Measurements from ENCODE around the gene FBXW9. TPM values are rescaled to one million over a fixed set of nuclear protein-coding genes. Genes with fewer than 3 reads are reported as not detected.
A peak's percentile ranks its signal among the peaks of the same experiment; 100 is the strongest.
"Not testable (repeated sequence)": the region's sequence is repeated elsewhere in the genome, so short reads cannot be mapped to it uniquely, and the experiment has no call there.

FBXW9 gene
- total and polyA plus RNA-seq, 10 donors, result 1.7 to 7.4 (median 4.3) TPM

DNA sequence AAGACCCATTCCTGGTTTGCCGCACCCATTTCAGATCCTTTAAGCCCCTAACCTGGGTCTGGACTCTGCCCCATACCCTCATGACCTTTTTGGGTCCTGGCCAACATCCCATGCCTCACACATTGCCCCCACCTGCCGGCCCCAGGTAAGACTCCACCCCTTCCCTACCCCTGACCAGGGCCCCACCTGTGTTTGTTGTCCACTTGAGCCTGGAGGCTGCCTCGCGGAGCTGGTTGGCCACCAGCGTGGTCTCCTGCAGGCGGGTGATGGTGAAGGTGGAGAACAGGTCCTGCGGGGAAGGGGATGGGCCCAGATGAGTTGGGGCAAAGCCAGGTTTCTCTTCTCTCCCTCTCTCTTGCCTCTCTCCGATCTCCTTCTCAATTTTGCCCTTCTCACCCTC lies 49.4 kb downstream of the FBXW9 start:
- DNase-seq, result no peak
- WGBS, 5 donors, result 81 to 89% (median 86%) methylated on average over 8 of the region's 8 CpGs
- peaks cover 0 to 81% (median 9%) of the 10 kb centered on the region in 6 donors for H3K36me3 ChIP-seq
- no peak for TF ChIP-seq POLR2A (IDR thresholded peaks at IDR 0.05)
- intact Hi-C loops (cut with DNase I; ENCODE audit: low total_unique reads), result no loop called here
- peak overlapping the region in 1 of 8 donors; percentile 13 for H3K27ac ChIP-seq
- H3K27me3 ChIP-seq (replicated peaks in 1 of 7), result no peaks in the 10 kb centered on the region
- H3K4me3 ChIP-seq, result no peak overlapping the region
- H3K4me1 ChIP-seq, result peaks cover 0 to 15% (median 9%) of the 10 kb centered on the region in 6 donors
- H3K9me3 ChIP-seq, result no peaks in the 10 kb centered on the region

DNA sequence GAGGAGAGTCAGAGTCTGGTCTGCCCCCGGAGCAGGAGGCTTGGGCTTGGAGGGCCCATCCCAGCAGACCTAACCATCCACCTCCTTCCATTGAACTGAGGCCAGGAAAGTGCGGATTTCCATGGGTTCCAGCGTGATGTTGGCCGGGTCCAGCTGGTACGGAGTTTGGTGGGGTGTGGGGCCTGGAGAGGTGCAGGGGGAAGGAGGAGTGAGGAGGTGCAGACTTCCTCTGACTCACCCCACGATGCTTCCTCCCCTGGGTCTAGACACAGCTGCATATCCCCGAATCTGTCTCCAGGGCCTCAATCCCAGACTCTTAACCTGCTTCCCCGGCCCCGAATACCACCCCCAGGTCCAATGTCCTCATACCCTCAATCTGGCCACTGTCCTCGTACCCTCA lies 49.9 kb downstream of the FBXW9 start:
- H3K27me3 ChIP-seq (replicated peaks in 1 of 7), result no peaks in the 10 kb centered on the region
- H3K4me3 ChIP-seq, result no peak overlapping the region
- DNase-seq, result no peak
- 76 to 87% (median 81%) methylated on average over 10 of the region's 10 CpGs for WGBS, 5 donors
- intact Hi-C loops (cut with DNase I; ENCODE audit: low total_unique reads), result no loop called here
- H3K27ac ChIP-seq, result peak overlapping the region in 2 of 8 donors; percentile 9 to 11
- H3K36me3 ChIP-seq, result peaks cover 0 to 76% (median 6%) of the 10 kb centered on the region in 6 donors
- TF ChIP-seq POLR2AphosphoS5 (IDR thresholded peaks at IDR 0.05) (no peak), POLR2A (IDR thresholded peaks at IDR 0.05) (no peak)
- TF ChIP-seq, protein P1, sequence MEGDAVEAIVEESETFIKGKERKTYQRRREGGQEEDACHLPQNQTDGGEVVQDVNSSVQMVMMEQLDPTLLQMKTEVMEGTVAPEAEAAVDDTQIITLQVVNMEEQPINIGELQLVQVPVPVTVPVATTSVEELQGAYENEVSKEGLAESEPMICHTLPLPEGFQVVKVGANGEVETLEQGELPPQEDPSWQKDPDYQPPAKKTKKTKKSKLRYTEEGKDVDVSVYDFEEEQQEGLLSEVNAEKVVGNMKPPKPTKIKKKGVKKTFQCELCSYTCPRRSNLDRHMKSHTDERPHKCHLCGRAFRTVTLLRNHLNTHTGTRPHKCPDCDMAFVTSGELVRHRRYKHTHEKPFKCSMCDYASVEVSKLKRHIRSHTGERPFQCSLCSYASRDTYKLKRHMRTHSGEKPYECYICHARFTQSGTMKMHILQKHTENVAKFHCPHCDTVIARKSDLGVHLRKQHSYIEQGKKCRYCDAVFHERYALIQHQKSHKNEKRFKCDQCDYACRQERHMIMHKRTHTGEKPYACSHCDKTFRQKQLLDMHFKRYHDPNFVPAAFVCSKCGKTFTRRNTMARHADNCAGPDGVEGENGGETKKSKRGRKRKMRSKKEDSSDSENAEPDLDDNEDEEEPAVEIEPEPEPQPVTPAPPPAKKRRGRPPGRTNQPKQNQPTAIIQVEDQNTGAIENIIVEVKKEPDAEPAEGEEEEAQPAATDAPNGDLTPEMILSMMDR (IDR thresholded peaks at IDR 0.05 in 8 of 11, conservative IDR thresholded peaks at IDR 0.05 in 3 of 11), result no peak
- H3K4me1 ChIP-seq, result peaks cover 0 to 15% (median 9%) of the 10 kb centered on the region in 6 donors
- no peaks in the 10 kb centered on the region for H3K9me3 ChIP-seq

DNA sequence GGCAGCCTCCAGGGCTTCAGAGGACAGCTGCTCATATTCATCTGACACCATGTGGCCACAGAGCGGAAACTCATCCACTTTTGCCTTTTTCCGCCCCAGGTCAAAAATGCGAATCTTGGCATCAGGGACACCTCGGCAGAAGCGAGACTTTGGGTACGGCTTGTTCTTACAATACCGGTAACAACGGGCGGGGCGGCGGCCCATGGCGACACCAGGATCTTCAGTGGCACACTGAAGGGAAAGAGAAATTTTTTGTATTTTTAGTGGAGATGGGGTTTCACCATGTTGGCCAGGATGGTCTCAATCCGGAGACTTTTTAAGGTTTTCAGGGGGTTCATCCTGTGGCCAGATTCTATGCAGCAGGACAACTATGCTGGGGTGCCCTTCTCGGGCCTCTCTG lies 52.7 kb downstream of the FBXW9 start:
- H3K27me3 ChIP-seq (replicated peaks in 1 of 7); H3K9me3 ChIP-seq; intact Hi-C loops (cut with DNase I; ENCODE audit: low total_unique reads); H3K4me3 ChIP-seq; H3K27ac ChIP-seq; DNase-seq: not testable (repeated sequence)
- Histone ChIP-seq H3K4me1 (peaks cover 0 to 29% (median 17%) of the 10 kb centered on the region in 6 donors), H3K36me3 (peaks cover 0 to 51% (median 5%) of the 10 kb centered on the region in 6 donors)
- 93 to 100% (median 97%) methylated on average over 14 of the region's 14 CpGs for WGBS, 5 donors

DNA sequence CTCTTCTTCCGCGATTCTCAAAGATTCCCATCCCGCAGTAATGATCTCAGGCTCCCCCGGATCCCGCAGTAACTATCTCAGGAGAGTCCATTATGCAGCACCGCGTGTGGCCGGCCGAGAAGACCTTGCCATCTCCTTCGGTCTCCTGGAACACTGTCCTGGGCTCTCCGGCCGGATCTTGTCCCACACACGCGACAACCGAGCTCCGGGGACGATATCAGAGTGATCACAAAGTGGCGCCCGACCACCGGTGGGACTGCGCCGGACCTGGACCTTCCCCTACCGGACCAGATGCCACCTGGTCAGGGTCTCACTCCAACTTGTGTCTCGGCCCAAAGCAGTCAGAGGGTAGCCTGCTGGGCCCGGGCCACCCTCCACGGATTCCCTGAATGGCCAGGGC lies 53.9 kb downstream of the FBXW9 start:
- 92 to 97% (median 96%) methylated on average over 14 to 26 of the region's 26 CpGs for WGBS, 5 donors
- Histone ChIP-seq H3K9me3 (no peaks in the 10 kb centered on the region), H3K4me1 (peaks cover 0 to 17% (median 12%) of the 10 kb centered on the region in 6 donors), H3K27ac (no peak overlapping the region), H3K27me3 (replicated peaks in 1 of 7) (no peaks in the 10 kb centered on the region), H3K36me3 (peaks cover 0 to 48% (median 5%) of the 10 kb centered on the region in 6 donors), H3K4me3 (no peak overlapping the region)
- peak; percentile 69 for DNase-seq
- intact Hi-C loops (cut with DNase I; ENCODE audit: low total_unique reads), result no loop called here
- TF ChIP-seq POLR2A (IDR thresholded peaks at IDR 0.05) (no peak), POLR2AphosphoS5 (IDR thresholded peaks at IDR 0.05) (peak in 1 of 3 donors; percentile 38)
- TF ChIP-seq, protein P1 (IDR thresholded peaks at IDR 0.05 in 8 of 11, conservative IDR thresholded peaks at IDR 0.05 in 3 of 11), result no peak

DNA sequence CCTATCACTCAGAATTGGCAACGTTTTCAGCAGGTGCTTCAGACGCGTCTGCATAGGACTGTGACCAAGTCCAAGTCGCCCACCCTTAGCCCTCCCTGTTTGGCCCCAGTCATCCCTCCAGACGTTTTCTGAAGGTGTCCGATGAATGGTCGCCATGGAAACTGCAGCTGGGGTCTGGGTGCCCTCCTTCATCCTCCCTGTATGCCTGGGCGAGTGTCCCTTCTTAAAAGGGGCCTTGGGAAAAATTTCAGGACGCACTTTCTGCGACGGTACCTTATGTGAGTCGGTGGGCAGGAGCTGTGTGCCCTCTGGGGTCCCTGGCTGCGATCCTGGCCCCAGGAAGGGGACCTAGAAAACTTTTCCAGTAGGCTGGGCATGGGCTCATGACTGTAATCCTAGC lies 55.0 kb downstream of the FBXW9 start:
- Histone ChIP-seq H3K27me3 (replicated peaks in 1 of 7) (no peaks in the 10 kb centered on the region), H3K27ac (no peak overlapping the region), H3K36me3 (peaks cover 0 to 38% (median 5%) of the 10 kb centered on the region in 6 donors), H3K9me3 (no peaks in the 10 kb centered on the region), H3K4me3 (no peak overlapping the region), H3K4me1 (peaks cover 0 to 14% (median 12%) of the 10 kb centered on the region in 6 donors)
- intact Hi-C loops (cut with DNase I; ENCODE audit: low total_unique reads), result no loop called here
- peak; percentile 37 for DNase-seq
- WGBS, 5 donors, result 79 to 90% (median 85%) methylated on average over 13 of the region's 13 CpGs
- TF ChIP-seq, protein P1 (IDR thresholded peaks at IDR 0.05 in 8 of 11, conservative IDR thresholded peaks at IDR 0.05 in 3 of 11), result no peak
- TF ChIP-seq POLR2AphosphoS5 (IDR thresholded peaks at IDR 0.05) (no peak), POLR2A (IDR thresholded peaks at IDR 0.05) (no peak)
